ENCODE results near the gene LRCH1.

LRCH1 gene

GRCh38 chr13:46593398-46593797 is 40.4 kb downstream of the LRCH1 start:
- peak; percentile 49 for DNase-seq (ENCODE audit: low read depth)

- DNase-seq (ENCODE audit: low read depth), result no peak
Measured at GRCh38 chr13:46594374-46595078, 41.6 kb downstream of the LRCH1 start.

- DNase-seq (ENCODE audit: low read depth), result no peak
Measured at GRCh38 chr13:46595136-46595884, 42.3 kb downstream of the LRCH1 start.

DNA sequence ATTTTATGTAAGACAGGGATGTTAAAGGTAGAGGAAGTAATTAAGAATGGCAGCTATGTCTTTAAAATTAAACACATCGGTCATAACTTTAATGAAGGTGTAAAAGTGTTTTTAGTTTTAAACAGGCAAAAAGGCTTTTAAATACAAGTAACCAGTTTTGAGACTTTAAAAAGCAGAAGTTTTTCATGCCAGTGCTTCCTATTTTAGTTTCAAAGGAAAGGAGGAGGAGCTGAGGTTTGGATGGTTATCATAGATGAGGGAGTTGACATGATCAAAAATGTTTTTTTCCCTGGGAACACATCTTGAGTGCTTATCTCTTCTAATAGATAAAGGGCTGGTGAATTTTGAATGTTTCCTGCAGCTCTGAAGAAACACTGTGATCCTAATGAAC is 42.9 kb downstream of the LRCH1 start:
- no peak for DNase-seq (ENCODE audit: low read depth)

DNA sequence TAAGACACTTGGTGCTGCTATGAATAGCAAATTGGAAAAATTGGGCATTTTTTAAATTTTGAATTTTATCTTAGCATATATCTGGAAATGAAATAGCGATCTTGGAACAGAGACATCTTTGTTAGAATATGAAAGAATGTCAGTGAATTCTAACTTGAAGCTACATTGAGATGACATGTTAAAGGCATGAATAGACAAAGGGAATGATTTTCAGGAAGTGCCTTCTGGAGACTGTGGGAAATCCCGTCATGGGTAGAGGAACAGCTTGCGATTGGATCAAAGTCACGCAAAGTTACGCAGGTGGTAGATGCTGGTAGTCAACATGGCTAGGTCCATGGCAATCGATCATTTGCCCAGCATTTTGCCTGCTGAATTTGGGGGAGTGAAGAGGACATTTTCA is 43.5 kb downstream of the LRCH1 start:
- no peak for DNase-seq (ENCODE audit: low read depth)

GRCh38 chr13:46598140-46598819 is 45.3 kb downstream of the LRCH1 start:
- no peak for DNase-seq (ENCODE audit: low read depth)

GRCh38 chr13:46598820-46599180 is 45.8 kb downstream of the LRCH1 start:
- no peak for DNase-seq (ENCODE audit: low read depth)

GRCh38 chr13:46600943-46601311 is 48.0 kb downstream of the LRCH1 start:
- DNase-seq (ENCODE audit: low read depth), result no peak

GRCh38 chr13:46602531-46602930 is 49.6 kb downstream of the LRCH1 start:
- no peak for DNase-seq (ENCODE audit: low read depth)

GRCh38 chr13:46603165-46603603 is 50.2 kb downstream of the LRCH1 start:
- DNase-seq (ENCODE audit: low read depth), result no peak

DNA sequence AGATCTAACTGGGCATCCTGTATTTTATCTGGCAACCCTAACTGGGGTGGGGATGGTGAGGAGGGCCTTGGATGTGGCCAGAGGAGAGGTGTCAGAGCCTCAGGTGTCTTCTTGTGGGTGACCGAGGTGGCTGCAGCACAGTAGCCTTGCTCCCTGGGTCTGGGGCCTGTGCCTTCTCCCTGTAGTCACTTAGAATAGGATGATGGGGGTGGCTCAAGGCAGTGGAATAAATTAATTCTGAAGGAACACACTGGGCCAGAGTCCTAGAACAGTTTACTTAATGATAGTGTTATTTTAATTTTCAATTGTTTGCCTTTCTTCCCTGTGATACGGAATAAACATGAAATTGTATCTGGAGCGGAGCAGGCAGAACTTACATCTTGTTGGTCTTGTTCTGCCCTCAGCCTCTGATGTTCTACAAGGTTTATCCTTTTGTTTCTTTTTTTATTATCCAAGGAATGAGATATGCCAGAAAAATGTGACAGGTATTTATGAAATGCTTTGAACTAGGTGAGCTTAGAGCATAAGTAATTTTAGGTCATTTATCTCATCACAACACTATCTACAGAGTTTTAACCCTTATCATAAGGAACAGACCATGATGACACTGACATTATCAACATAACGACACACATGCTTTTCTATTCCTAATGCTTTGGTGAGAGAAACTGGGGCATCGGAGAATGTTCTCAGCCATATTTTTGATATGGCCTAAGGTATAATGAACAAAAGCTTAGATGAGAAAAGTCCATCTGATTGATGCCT is 51.4 kb downstream of the LRCH1 start:
- no peak for DNase-seq (ENCODE audit: low read depth)

GRCh38 chr13:46605076-46605824 is 52.3 kb downstream of the LRCH1 start:
- no peak for DNase-seq (ENCODE audit: low read depth)

DNA sequence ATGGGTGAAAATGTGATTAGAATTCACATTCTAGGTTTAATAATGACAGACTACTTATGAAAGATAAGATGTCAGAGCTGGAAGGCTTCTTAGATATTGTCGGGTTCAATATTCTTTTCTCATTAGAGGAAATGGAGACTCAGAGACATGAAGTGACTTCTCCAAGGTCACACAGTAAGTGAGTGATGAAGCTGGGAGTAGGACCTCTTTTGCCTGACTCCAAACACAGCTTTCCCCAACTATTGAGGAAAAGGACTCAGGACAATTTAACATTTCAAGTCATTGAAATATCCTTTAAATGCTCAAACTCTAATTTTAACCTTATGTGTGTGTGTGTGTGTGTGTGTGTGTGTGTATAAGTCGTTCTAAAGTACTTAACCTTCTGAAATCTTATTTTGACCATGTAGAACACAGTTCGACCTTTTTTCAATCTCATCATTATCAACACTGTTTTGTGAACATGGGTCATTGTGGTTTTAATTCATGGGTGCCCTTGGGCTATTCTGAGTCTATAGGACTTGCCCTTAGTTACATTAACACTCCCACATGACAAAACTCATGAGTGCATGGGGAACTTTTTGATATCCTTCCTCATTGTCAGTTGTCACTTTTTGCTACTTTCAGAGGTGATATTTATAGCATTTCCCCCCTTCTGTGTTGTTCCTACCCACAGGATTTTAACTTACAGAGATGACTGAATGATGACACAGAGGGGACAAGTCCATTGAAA is 53.0 kb downstream of the LRCH1 start:
- no peak for DNase-seq (ENCODE audit: low read depth)

- DNase-seq (ENCODE audit: low read depth), result no peak
Measured at GRCh38 chr13:46606970-46607369, 54.0 kb downstream of the LRCH1 start.

DNA sequence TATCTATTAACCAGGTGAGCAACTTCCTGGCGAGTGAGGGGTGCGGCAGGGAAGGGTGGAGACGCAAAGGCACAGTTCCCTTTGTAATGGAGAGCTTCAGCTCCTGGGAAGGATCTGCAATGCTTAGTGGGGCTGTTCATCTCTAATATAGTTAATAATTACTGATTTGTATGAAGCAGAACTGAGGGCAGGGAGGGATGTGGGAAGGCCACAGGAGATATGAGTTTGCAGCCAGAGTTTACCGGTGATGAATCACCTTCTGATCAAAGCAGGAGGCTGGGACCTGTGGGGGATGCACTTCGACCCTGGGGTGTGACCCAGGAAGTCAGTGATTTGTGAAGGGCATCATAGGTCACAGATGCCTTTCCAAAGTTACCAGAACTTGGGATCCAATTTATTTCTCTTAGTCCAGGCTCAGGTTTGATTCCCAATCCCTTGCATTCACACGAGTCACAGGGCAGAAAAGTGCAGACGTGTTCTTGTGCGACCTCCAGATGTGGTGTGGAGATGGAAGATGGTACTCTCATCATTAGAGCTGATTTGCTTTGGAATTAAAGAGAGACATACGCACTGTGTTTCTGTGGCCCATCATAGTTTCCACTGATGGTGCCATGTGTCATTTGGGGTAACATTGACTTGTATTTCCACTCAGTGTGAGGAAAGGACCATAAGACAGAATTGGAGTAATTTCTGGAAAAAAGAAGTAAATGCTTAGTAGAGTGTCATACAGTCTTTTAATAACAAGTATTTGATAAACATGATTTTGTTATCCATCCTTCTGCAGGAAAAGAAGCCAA is 55.0 kb downstream of the LRCH1 start:
- no peak for DNase-seq (ENCODE audit: low read depth)

DNA sequence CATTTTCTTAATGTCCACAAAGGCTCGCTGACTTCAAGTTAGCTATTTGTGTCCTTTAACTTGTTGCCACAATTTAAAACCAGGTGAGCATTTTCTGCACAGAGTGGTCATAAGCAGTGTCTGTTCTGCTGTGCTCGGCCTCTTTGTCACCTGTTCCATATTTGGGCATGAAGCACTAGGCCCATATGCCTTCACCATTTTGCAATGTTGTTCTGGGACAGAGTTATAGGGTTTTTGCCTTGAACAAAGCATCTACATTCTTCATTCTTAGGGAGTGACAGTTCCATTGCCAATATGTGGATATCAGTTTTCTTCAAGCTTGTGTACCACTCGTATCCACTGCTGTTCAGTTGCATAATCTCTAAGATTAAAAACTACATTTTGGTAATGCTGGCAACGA is 56.1 kb downstream of the LRCH1 start:
- no peak for DNase-seq (ENCODE audit: low read depth)

DNA sequence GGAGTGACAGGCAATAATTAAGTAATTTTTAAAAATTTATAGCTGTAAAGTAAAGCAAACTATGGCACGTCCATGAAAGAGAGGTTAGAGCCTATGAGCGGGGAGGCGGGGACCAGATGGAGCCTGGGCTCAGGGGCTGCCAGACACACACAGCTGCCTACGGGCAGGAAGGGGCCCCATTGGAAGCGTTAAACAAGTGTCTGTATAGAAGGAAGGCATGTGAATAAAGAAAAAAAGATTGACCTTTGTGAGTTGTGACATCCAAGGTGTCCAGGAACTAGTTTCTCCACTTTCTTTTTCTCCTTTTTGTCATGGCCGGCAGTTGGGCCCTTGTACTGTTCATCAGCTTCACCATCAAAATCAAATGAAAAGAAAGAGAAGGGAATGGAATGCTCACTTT is 56.8 kb downstream of the LRCH1 start:
- DNase-seq (ENCODE audit: low read depth), result no peak

DNA sequence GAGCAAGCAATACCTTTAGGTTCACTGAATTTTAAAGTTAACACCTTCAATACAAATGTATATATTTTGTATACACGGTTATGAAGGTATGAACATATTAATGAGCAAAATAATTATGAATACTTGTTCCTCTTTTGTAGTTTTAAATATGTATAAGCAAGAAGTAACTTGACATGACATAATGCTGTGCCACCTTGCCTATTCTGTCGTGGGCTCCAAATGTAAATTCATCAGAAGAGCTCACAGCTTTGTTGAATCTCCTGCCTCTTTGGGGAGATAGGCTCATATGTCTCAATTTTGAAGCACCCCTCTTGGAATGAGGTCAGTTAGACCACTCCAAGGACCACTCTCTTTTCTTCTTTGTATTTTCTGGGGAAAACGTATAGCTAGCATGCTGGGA is 59.3 kb downstream of the LRCH1 start:
- no peak for DNase-seq (ENCODE audit: low read depth)

DNA sequence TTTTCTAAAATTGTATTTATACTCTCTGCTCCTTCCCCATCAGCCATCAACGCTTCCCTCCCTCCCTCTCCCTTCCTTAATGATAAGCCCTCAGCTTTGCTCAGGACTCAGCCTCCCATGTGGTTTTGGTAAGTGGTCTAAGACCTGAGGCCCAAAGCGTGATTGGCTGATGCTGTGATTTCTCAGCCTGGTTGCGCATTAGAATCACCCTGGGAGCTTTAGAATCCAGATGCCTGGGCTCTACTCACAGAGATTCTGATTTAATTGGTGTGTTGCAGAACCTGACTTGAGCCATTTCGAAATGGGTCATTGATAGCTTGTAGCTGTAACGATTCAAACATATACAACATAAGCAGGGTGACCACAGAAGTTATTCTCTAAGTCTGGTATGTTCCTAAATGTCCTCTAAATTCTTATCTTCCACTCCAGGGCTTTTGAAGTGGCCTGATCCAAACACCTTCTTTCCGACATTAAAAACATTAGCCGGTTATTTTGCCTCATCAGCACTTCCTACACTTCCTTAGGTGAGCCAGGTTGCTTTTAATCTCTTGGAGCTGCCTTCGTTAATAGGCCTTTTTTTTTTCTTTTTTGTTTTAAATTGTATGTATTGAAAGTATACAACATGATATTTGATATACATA is 60.6 kb downstream of the LRCH1 start:
- DNase-seq (ENCODE audit: low read depth), result no peak

DNA sequence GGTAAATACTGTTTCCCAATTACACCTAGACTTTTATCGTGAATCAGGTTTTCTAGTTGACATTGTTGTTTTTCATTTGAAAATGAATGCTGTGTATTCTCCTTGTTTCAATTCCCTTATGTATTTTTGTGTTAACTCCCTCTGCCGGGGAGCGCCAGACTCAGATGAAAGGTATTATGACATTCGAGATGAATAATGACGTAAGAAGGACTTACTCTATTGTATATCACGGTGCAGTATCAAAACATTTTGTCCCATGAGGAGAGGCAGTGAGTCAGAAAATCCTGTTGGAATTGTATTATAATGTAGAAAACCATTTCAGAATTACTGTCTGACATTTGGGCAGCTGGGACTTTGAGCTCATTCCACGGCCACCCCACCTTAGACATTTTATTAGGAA is 61.6 kb downstream of the LRCH1 start:
- DNase-seq (ENCODE audit: low read depth), result no peak

Measured in activated T-cell treated with anti-CD3 and anti-CD28 coated beads for 48 hours (primary cell).